GM06990 (cell line): ENCODE data around the gene RBM47.

ENCODE experiments used
- DNase-seq: peaks from one replicate; pipeline ENCODE4 v3.0.0-alpha.2; 2011; ENCODE audit not compliant: insufficient read length; ENCODE audit errors: extremely low read depth
- H3K27me3 ChIP-seq: replicated peaks from 2 replicates; pipeline ENCODE4 v1.6.0; 2011; ENCODE audit warnings: low read length; ENCODE audit not compliant: control insufficient read depth, insufficient read depth
- H3K36me3 ChIP-seq: 2 replicates; pipeline ENCODE4 v1.5.1; 2011; ENCODE audit warnings: low read length; ENCODE audit not compliant: control insufficient read depth, insufficient read depth
- H3K4me3 ChIP-seq: replicated peaks from 2 replicates; pipeline ENCODE4 v1.5.1; 2011; ENCODE audit warnings: low read depth, mild to moderate bottlenecking, control low read depth, low read length
- TF ChIP-seq, protein P1 (sequence below): IDR thresholded peaks from 2 replicates; pipeline ENCODE4 v1.5.1; 2011; ENCODE audit warnings: low read length, control low read depth, mild to moderate bottlenecking, inconsistent platforms; ENCODE audit not compliant: insufficient read depth, poor library complexity, severe bottlenecking

Gene RBM47

DNA sequence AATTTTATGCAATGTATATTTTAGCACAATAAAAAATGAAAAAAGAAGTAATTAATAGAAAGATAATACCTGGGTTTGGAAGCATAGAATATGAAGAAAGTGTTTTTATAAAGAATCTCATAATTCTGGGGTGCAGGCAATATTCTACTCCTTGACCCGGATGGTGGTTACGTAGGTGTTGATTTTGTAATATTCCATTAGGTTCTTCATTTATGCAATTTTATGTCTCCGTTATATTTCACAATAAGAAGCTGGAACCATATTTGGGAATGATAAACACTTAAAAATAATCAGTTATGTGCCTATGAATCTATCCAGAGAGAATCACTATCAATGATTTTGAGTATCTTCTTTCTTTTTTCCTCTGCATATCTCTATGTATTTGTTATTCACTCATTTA, 256.0 kb downstream of the RBM47 start:
- Histone ChIP-seq H3K27me3 (no peaks in the 10 kb centered on the region), H3K4me3 (no peak overlapping the region), H3K36me3 (no peaks in the 10 kb centered on the region)
- no peak for DNase-seq
- TF ChIP-seq, protein P1, sequence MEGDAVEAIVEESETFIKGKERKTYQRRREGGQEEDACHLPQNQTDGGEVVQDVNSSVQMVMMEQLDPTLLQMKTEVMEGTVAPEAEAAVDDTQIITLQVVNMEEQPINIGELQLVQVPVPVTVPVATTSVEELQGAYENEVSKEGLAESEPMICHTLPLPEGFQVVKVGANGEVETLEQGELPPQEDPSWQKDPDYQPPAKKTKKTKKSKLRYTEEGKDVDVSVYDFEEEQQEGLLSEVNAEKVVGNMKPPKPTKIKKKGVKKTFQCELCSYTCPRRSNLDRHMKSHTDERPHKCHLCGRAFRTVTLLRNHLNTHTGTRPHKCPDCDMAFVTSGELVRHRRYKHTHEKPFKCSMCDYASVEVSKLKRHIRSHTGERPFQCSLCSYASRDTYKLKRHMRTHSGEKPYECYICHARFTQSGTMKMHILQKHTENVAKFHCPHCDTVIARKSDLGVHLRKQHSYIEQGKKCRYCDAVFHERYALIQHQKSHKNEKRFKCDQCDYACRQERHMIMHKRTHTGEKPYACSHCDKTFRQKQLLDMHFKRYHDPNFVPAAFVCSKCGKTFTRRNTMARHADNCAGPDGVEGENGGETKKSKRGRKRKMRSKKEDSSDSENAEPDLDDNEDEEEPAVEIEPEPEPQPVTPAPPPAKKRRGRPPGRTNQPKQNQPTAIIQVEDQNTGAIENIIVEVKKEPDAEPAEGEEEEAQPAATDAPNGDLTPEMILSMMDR = no peak
